Fibroblast of villous mesenchyme (primary cell): Measurements from ENCODE around the gene PGA3. TPM values are rescaled to one million over a fixed set of nuclear protein-coding genes. Genes with fewer than 3 reads are reported as not detected.

Source experiments
- DNase-seq: peaks from one replicate; pipeline ENCODE4 v3.0.0-alpha.2; 2010; ENCODE audit warnings: low read depth
- H3K4me3 ChIP-seq: 2 replicates; pipeline ENCODE4 v1.5.1; 2011; ENCODE audit warnings: low read depth, mild to moderate bottlenecking, low read length
- total RNA-seq: library from RNA; depleted of rRNA; stranded (reverse); fragments of >200 nt; gene quantifications from 2 replicates; pipeline ENCODE4 v1.2.3, GENCODE V29; 2012
- TF ChIP-seq, protein P1 (sequence below): IDR thresholded peaks from 2 replicates; pipeline ENCODE4 v1.5.1; 2012; ENCODE audit warnings: low read depth, mild to moderate bottlenecking, low read length; ENCODE audit not compliant: insufficient read depth

The PGA3 gene
- total RNA-seq, 1 donor, result not detected

DNA sequence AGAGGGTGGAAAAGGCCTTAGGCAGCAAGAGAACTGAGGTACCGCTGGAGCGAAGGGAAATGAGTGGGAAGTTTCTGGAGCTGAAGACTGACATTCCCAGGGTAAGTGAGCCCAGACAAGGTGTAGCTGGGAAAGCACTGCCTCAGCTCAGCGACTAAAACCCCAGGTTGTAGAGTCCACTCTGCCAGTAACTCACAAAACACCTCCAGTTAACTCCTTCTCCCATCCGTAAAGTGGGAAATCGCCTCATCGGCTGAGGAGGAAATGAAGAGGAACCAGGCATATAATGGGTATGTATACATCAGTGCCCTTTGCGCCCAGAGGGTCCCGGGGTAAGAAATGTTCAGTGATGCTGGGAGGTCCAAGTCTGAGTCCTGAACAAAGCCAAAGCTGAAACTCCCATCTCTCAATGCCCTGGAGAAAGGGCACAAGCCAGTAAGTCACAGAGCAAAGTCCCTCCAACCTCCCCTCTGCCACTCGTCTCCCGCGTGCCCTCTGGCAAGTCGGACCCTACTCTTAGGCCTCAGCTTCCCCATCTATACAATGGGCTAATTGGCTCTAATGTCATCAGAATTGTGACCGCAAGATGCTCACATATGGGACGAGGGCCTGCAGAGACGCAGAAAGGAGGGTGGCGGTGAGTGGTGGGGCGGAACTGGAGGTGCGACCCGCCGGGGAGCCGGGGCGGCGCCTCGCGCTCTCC, 42.7 kb upstream of the PGA3 start:
- TF ChIP-seq, protein P1, sequence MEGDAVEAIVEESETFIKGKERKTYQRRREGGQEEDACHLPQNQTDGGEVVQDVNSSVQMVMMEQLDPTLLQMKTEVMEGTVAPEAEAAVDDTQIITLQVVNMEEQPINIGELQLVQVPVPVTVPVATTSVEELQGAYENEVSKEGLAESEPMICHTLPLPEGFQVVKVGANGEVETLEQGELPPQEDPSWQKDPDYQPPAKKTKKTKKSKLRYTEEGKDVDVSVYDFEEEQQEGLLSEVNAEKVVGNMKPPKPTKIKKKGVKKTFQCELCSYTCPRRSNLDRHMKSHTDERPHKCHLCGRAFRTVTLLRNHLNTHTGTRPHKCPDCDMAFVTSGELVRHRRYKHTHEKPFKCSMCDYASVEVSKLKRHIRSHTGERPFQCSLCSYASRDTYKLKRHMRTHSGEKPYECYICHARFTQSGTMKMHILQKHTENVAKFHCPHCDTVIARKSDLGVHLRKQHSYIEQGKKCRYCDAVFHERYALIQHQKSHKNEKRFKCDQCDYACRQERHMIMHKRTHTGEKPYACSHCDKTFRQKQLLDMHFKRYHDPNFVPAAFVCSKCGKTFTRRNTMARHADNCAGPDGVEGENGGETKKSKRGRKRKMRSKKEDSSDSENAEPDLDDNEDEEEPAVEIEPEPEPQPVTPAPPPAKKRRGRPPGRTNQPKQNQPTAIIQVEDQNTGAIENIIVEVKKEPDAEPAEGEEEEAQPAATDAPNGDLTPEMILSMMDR, result no peak
- peak; percentile 16 for DNase-seq

DNA sequence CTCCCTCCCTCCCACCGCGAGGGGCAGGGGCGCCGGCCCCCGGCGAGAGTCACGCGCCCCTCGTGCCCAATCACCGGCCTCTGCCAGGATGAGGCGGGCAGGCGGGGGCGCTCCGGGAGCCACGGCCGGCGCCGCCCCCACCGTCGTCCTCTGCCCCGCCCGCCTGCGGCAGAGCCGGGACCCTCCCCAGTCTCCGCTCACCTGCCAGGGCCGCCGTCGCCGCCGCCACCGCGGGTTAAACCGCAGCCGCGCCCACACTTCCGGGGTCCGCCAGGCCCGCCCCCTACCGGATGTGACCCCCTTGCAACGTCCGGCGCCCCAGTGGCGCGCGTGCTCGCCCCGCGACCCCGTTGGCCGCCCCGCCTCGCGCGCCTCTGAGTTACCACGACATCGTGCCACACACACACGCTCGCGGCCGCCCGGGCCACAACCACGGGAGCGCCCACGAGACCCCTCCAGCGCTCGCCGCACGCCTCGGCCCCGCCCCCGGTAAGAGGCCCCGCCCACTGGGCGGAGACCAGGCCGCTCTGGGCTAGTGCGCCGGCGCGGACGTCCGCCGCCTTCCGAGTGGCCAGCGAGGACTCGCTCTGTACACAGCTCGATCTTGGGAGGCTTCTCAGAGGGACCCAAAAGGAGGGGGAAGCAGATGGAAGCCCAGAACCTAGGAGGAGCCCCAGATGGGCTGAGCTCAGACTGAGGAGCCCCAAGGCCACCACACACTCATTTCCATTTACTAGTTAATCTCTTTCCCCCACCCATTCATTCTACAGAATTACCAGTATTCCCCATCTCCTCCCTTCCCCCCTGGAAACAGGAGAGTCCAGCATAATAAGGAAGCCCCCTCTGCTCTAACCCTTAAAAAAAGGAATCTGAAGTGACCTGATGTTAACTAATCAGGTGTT, 41.9 kb upstream of the PGA3 start, which contains the start of gene VPS37C:
Gene VPS37C (minus strand): TSS at position 237 of the 902 bp plus-strand sequence. CDS start 22,597 bp downstream, outside the sequence.
- H3K4me3 ChIP-seq, result peak within 1 kb of the TSS; percentile 73
- DNase-seq, result peak; percentile 86
- TF ChIP-seq, protein P1, result peak; percentile 3

More for the DNA sequence above, 42.7 kb upstream of the PGA3 start:
- H3K4me3 ChIP-seq, result peak overlapping the region; percentile 73

DNA sequence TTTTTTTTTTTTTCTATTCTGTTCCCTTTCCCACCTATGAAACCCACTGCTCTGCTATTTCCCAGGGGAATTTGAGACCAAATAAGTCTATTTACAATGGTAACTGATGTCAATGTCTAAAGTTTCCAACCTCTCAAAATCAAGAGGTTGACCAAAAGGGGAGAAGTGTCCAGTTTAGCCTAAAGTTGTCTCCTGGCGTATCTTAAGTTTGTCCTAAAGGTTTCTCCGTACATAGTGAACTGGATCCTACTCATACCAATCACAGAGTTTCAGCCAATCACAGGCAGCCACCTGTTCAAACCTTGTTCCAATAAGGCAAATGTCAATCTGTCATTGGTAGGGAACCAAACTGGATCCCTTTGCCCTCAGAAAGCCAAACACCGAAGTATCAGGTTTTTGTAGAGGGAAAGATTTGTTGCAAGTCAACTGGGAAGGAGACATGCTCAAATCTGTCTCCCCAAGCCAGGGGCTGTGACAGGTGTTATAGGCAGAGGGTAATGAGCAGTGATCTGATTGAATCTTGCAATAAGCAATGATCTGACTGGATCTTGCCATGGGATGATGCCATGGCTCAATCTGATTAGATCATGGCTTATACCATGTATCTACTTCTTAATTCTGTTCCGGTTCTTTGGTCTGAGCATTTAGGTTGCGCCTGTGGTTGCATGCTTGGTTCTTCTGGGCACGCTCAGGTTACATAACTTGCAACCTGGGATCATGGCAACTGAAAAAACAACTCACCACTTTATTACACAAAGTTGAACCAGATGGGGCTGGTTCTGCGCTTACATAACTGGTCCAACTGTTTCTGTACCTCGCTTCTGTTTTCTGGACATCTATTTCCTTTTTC, 41.0 kb upstream of the PGA3 start:
- peak overlapping the region; percentile 73 for H3K4me3 ChIP-seq
- TF ChIP-seq, protein P1, result no peak
- peak; percentile 8 for DNase-seq

DNA sequence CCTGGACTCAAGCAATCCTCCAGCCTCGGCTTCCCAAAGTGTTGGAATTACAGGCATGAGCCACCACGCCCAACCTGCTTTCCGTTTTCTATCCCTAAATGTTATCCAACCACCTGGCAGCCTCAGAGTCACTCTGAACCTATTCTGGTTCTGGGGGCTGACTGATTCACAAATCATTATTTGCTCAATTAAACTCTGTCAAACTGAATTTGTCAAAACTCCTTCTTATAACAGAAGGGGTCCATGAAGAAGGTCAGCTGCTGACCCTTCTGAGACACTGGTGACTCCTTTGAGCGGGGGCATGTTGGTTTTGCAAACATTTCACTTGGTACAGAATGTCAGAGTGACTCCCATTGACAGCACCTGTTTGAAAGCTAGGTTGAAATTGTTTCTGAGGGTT, 40.3 kb upstream of the PGA3 start:
- H3K4me3 ChIP-seq, result no peak overlapping the region
- no peak for DNase-seq
- TF ChIP-seq, protein P1, result no peak

DNA sequence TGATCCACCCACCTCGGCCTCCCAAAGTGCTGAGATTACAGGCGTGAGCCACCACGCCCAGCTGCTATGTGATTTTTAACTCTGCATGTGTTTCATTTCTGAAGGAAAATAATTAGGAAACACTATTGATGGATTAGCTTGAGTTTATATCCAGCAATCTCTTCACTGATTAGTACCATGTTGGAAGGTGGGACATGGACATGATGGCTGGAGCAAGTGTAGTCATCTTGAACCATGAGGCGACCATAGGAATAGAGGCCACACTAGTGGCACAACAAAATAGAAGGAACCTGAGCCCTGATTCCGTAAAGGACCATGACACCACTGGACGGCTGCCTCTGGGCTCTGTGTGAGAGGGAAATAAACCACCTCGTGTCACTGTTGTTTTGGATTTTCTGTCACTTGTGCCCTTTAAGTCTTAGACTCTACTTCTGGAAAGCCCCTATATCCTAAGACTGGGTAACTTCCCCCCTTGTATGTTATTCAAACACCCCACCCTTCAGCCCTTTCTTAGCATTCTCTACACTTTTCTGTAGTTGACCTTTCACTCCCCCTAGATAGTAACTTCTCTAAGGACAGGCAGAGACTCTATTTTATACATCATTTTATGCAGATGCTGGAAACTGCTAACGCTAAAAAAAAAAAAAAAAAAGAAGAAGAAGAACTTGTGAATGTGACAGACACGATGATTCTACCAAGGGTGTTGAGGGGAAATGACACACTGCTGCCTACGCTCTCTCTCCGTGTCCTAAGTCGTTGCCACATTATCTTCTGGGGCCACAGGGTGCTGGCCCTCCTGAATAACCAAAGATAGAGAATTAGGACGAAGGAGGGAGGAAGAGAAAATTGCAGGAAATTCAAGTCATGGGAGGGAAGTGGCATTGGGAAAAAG, 39.4 kb upstream of the PGA3 start:
- DNase-seq, result no peak
- no peak overlapping the region for H3K4me3 ChIP-seq
- TF ChIP-seq, protein P1, result no peak
